ENCODE data around the gene MARK4.

GRCh38 chr19:45347570-45348366 is 96.7 kb downstream of the MARK4 start:
- TF ChIP-seq EZH2 (IDR thresholded peaks at IDR 0.05) (no peak), POLR2AphosphoS5 (IDR thresholded peaks at IDR 0.05; ENCODE audit: borderline replicate concordance, low read depth, low read length) (no peak), FOXP2 (optimal IDR thresholded peaks at IDR 0.05; ENCODE audit: control extremely low read depth, extremely low read length, insufficient read depth) (no peak)
